Sigmoid colon (tissue), 4 donors: ENCODE measurements around the gene MYT1.

ENCODE experiments used
- CTCF ChIP-seq, 4 experiments: fragments of 450-650 bp in 3 of 4; fragments of 200-600 bp in 1 of 4; IDR thresholded peaks; one replicate each; pipeline ENCODE4 v1.5.1; 2016 to 2019; ENCODE audit warnings: antibody characterized with exemption in 4 of 4, mild to moderate bottlenecking in 3 of 4, moderate library complexity in 2 of 4
- EP300 ChIP-seq, 4 donors: sonication (generic); formaldehyde crosslinking; IDR thresholded peaks; one replicate each; pipeline ENCODE4 v1.6.1; 2017; ENCODE audit warnings: antibody characterized with exemption in 4 of 4
- POLR2A ChIP-seq, 2 donors: fragments of 450-650 bp; IDR thresholded peaks; one replicate each; pipeline ENCODE4 v1.6.1; 2016; ENCODE audit warnings: antibody characterized with exemption in 2 of 2, mild to moderate bottlenecking in 2 of 2, moderate library complexity in 2 of 2
- POLR2AphosphoS5 ChIP-seq, 4 donors: sonication (generic); formaldehyde crosslinking; IDR thresholded peaks; one replicate each; pipeline ENCODE4 v1.6.1; 2017; ENCODE audit warnings: antibody characterized with exemption in 4 of 4

DNA sequence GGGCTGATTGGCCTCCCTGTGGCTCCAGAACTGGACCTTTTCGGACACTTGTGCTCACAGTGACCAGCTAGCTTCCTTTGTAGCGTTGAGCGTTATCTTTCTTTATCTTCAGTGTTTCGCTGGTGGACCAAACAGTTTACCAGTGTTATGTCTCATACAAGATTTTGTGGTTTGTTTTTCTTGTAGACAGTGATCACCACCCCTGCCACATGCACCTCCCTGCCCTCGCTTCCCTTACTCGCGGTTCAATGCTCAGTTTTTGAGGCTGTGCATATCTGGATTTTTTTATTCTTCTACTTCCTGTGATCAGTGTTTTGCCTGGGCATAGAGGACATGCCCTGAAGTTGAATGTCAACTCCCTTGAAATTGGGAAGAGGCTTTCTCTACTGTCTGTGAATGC is 16.4 kb downstream of the MYT1 start:
- TF ChIP-seq CTCF (IDR thresholded peaks at IDR 0.05): no peak
- TF ChIP-seq POLR2A (IDR thresholded peaks at IDR 0.05): no peak
- TF ChIP-seq POLR2AphosphoS5 (IDR thresholded peaks at IDR 0.05): no peak
- TF ChIP-seq EP300 (IDR thresholded peaks at IDR 0.05): no peak
